Colonic mucosa (tissue), 4 donors: ENCODE results near the gene RDM1. TPM values are rescaled to one million over a fixed set of nuclear protein-coding genes. Genes with fewer than 3 reads are reported as not detected.

Experiments used
- DNase-seq: peaks from one replicate; pipeline ENCODE4 v3.0.0-alpha.2; 2020
- H3K27ac ChIP-seq: fragments of 200-600 bp; one replicate; pipeline ENCODE4 v1.8.0; 2021
- H3K27me3 ChIP-seq: fragments of 200-600 bp; one replicate; pipeline ENCODE4 v1.8.0; 2021
- H3K36me3 ChIP-seq: fragments of 200-600 bp; one replicate; pipeline ENCODE4 v1.8.0; 2021
- H3K4me1 ChIP-seq: fragments of 200-600 bp; one replicate; pipeline ENCODE4 v1.8.0; 2021; ENCODE audit warnings: mild to moderate bottlenecking
- H3K4me3 ChIP-seq: fragments of 200-600 bp; one replicate; pipeline ENCODE4 v1.8.0; 2021
- H3K9ac ChIP-seq, 2 donors: one replicate each; pipeline ENCODE4 v1.7.0; 2013; ENCODE audit warnings: control low read depth in 2 of 2, low read depth in 2 of 2, low read length in 2 of 2
- H3K9me3 ChIP-seq: fragments of 200-600 bp; one replicate; pipeline ENCODE4 v1.8.0; 2021
- CTCF ChIP-seq: fragments of 200-600 bp; IDR thresholded peaks from one replicate; pipeline ENCODE4 v1.8.0; 2022; ENCODE audit warnings: antibody characterized with exemption, mild to moderate bottlenecking
- intact Hi-C: fragments of 100-400 bp; cut with DNase I; formaldehyde crosslinking; loops from one replicate; pipeline ENCODE4 v1.14.1; 2022
- total RNA-seq, 2 donors: library from RNA; stranded (reverse); fragmentation: NEBNext Ultra II Directional in 1 of 2; extraction: Animal tissue kit (Norgen Biotek cat#: 25700) in 1 of 2; gene quantifications; one replicate each; pipeline ENCODE4 v1.2.1, GENCODE V29; 2021
- donor health status: healthy.
- donor health status: DM: no; HTN: no; CAD: no.
- donor health status: DM: no; HTN: no; CAD: no.

The RDM1 gene
- total RNA-seq, 2 donors from 2014 or later, result 0.66 to 7.8 TPM

GRCh38 chr17:35879773-35880654, 50.6 kb downstream of the RDM1 start, which contains the start of gene CCL5:
CCL5 (minus strand) TSS chr17:35880360.
- Histone ChIP-seq H3K27me3 (no peaks in the 10 kb centered on the region), H3K36me3 (no peaks in the 10 kb centered on the region), H3K27ac (no peak within 1 kb of the TSS), H3K4me1 (no peaks in the 10 kb centered on the region), H3K9me3 (no peaks in the 10 kb centered on the region), H3K4me3 (no peak within 1 kb of the TSS), H3K9ac (no peak within 1 kb of the TSS)
- DNase-seq, result no peak
- no peak for TF ChIP-seq CTCF
- intact Hi-C loops, result no loop called here

DNA sequence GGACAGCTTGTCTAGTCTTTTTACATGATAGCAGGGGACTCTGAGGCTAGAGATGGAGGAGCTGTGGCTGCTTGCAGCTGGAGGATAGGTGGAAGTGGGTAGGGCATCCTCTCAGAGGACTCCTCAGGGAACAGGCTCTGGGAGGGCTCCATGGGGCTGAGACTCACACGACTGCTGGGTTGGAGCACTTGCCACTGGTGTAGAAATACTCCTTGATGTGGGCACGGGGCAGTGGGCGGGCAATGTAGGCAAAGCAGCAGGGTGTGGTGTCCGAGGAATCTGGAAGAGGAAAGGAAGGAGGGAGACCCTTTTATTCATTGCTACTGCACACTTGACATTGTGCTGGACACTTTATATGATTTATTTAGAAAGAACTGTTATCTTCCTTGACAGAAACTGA, 52.2 kb downstream of the RDM1 start:
- Histone ChIP-seq H3K4me1 (no peaks in the 10 kb centered on the region), H3K9me3 (no peaks in the 10 kb centered on the region), H3K4me3 (no peak overlapping the region), H3K27me3 (no peaks in the 10 kb centered on the region), H3K9ac (no peak overlapping the region), H3K36me3 (no peaks in the 10 kb centered on the region), H3K27ac (no peak overlapping the region)
- DNase-seq, result no peak
- no peak for TF ChIP-seq CTCF
- intact Hi-C loops, result no loop called here

GRCh38 chr17:35877345-35878029, 53.1 kb downstream of the RDM1 start:
- DNase-seq, result no peak
- Histone ChIP-seq H3K27me3 (no peaks in the 10 kb centered on the region), H3K9me3 (no peaks in the 10 kb centered on the region), H3K9ac (no peak overlapping the region), H3K4me1 (no peaks in the 10 kb centered on the region), H3K27ac (no peak overlapping the region), H3K4me3 (no peak overlapping the region), H3K36me3 (no peaks in the 10 kb centered on the region)
- intact Hi-C loops, result no loop called here
- TF ChIP-seq CTCF, result no peak

- no peaks in the 10 kb centered on the region for H3K4me1 ChIP-seq
- DNase-seq, result no peak
- TF ChIP-seq CTCF, result no peak
- no peak overlapping the region for H3K4me3 ChIP-seq
- no peaks in the 10 kb centered on the region for H3K27me3 ChIP-seq
- no peak overlapping the region for H3K9ac ChIP-seq
- H3K36me3 ChIP-seq, result no peaks in the 10 kb centered on the region
- H3K9me3 ChIP-seq, result no peaks in the 10 kb centered on the region
- intact Hi-C loops, result no loop called here
- H3K27ac ChIP-seq, result no peak overlapping the region
Observed at GRCh38 chr17:35876534-35876933, 54.0 kb downstream of the RDM1 start.

- no peak for TF ChIP-seq CTCF
- no peak for DNase-seq
- H3K4me3 ChIP-seq, result no peak overlapping the region
- H3K27ac ChIP-seq, result no peak overlapping the region
- H3K9ac ChIP-seq, result no peak overlapping the region
- no peaks in the 10 kb centered on the region for H3K36me3 ChIP-seq
- H3K4me1 ChIP-seq, result no peaks in the 10 kb centered on the region
- H3K27me3 ChIP-seq, result no peaks in the 10 kb centered on the region
- H3K9me3 ChIP-seq, result no peaks in the 10 kb centered on the region
- intact Hi-C loops, result no loop called here
Observed at GRCh38 chr17:35875800-35876139, 54.8 kb downstream of the RDM1 start.
